ENCODE data around the gene NUMBL. TPM values are rescaled to one million over a fixed set of nuclear protein-coding genes. Genes with fewer than 3 reads are reported as not detected.
"Not testable (repeated sequence)": the region's sequence is repeated elsewhere in the genome, so short reads cannot be mapped to it uniquely, and the experiment has no call there.

NUMBL gene
- total RNA-seq, 1 donor from 2014 or later = 79.3 TPM

DNA sequence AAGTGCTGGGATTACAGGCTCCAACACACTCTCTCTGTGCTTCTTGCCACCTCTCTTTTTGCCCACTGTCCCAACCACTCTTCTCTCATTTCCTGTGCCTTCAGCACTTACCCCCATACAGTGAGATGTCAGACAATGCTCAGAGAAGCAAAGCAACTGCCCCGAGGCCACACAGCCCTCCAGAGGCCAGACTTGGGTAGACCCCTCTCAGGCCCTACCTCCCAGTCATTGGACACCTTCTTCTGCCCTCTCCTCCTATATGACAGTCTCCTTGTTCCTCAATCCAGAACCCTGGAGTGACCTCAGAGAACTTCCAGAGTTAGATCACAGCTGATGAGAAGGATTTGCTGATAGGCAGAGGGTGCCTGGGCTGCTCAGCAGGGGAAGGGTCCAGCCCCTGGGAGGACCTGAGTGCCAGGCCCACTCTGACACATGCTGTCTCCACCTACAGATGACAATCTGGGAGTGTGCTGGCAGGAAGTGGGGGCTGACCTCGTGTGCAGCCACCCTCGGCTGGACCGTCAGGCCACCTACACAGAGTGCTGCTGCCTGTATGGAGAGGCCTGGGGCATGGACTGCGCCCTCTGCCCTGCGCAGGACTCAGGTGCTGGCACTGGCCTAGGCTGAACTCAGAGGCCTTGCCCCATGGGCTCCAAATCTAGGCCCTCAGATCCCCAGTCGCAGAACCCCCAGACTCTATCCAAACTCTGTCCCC, 64.9 kb downstream of the NUMBL start:
- Histone ChIP-seq H3K36me3 (ENCODE audit: insufficient read depth, low read length) (peaks cover 11% of the 10 kb centered on the region), H3K27me3 (ENCODE audit: insufficient read depth, low read length) (no peaks in the 10 kb centered on the region), H3K27ac (ENCODE audit: low read depth, low read length) (no peak overlapping the region), H3K4me3 (ENCODE audit: insufficient read depth, low read depth, low read length) (no peak overlapping the region), H3K4me1 (ENCODE audit: insufficient read depth, low read length) (peaks cover 23% of the 10 kb centered on the region), H4K20me1 (ENCODE audit: insufficient read depth, low read length) (no peaks in the 10 kb centered on the region), H3K9ac (ENCODE audit: low read length) (no peak overlapping the region), H3K4me2 (ENCODE audit: low read length) (no peak overlapping the region), H3K79me2 (ENCODE audit: insufficient read depth, low read length) (no peaks in the 10 kb centered on the region), H2AFZ (ENCODE audit: low read depth, low read length) (no peak overlapping the region), H3K9me3 (ENCODE audit: insufficient read depth, low read depth, low read length) (no peaks in the 10 kb centered on the region)
- peaks cover 9% of the 10 kb centered on the region for H3K4me1 Mint-ChIP-seq (ENCODE audit: low read depth, unreplicated experiment)
- H3K27me3 Mint-ChIP-seq (ENCODE audit: low read depth, unreplicated experiment) = no peaks in the 10 kb centered on the region
- no peak for TF ChIP-seq EZH2 (IDR thresholded peaks at IDR 0.05; ENCODE audit: insufficient read depth, low read length)
- TF ChIP-seq, protein P1, sequence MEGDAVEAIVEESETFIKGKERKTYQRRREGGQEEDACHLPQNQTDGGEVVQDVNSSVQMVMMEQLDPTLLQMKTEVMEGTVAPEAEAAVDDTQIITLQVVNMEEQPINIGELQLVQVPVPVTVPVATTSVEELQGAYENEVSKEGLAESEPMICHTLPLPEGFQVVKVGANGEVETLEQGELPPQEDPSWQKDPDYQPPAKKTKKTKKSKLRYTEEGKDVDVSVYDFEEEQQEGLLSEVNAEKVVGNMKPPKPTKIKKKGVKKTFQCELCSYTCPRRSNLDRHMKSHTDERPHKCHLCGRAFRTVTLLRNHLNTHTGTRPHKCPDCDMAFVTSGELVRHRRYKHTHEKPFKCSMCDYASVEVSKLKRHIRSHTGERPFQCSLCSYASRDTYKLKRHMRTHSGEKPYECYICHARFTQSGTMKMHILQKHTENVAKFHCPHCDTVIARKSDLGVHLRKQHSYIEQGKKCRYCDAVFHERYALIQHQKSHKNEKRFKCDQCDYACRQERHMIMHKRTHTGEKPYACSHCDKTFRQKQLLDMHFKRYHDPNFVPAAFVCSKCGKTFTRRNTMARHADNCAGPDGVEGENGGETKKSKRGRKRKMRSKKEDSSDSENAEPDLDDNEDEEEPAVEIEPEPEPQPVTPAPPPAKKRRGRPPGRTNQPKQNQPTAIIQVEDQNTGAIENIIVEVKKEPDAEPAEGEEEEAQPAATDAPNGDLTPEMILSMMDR (IDR thresholded peaks at IDR 0.05; ENCODE audit: insufficient read depth, low read depth, low read length) = no peak
- DNase-seq (ENCODE audit: low read depth) (no peak), FAIRE-seq (no peak)
- H3K9me3 Mint-ChIP-seq (ENCODE audit: unreplicated experiment) = no peaks in the 10 kb centered on the region
- H3K4me3 Mint-ChIP-seq (ENCODE audit: unreplicated experiment) = no peak overlapping the region
- no peak overlapping the region for H3K27ac Mint-ChIP-seq (ENCODE audit: unreplicated experiment)
- peaks cover 24% of the 10 kb centered on the region for H3K36me3 Mint-ChIP-seq (ENCODE audit: low read depth, unreplicated experiment)

DNA sequence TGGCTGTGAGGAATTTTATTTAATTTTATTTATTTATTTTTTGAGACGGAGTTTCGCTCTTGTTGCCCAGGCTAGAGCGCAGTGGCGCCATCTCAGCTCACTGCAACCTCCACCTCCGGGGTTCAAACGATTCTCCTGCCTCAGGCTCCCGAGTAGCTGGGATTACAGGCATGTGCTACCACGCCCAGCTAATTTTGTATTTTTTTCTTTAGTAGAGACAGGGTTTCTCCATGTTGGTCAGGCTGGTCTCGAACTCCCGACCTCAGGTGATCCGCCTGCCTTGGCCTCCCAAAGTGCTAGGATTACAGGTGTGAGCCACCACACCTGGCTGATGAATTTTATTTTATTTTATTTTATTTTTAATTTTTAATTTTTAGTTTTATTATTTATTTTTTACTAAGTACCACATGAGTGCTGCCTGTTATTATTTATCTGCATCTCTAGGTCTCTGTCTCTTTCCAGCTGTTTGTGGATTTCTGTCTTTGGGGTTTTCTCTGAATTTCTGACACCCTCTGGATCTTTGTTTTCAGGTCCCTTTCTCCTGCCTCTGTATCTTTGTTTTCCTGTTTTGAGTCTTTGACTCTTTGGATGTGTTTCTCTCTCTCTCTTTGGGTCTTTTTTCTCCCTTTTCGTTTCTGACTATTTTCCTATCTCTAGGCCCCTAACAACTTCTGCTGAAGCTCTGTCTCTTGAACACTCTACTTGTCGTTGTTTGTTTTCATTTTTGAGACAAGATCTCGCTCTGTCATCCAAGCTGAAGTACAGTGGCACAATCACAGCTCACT, 65.9 kb downstream of the NUMBL start:
- DNase-seq (ENCODE audit: low read depth); H3K27ac Mint-ChIP-seq (ENCODE audit: unreplicated experiment); H3K9ac ChIP-seq (ENCODE audit: low read length); H3K27me3 Mint-ChIP-seq (ENCODE audit: low read depth, unreplicated experiment); H2AFZ ChIP-seq (ENCODE audit: low read depth, low read length); H3K4me1 Mint-ChIP-seq (ENCODE audit: low read depth, unreplicated experiment); H4K20me1 ChIP-seq (ENCODE audit: insufficient read depth, low read length); H3K27me3 ChIP-seq (ENCODE audit: insufficient read depth, low read length); H3K9me3 ChIP-seq (ENCODE audit: insufficient read depth, low read depth, low read length); H3K4me3 ChIP-seq (ENCODE audit: insufficient read depth, low read depth, low read length); H3K79me2 ChIP-seq (ENCODE audit: insufficient read depth, low read length); FAIRE-seq; H3K9me3 Mint-ChIP-seq (ENCODE audit: unreplicated experiment): not testable (repeated sequence)
- Histone ChIP-seq H3K4me2 (ENCODE audit: low read length) (peak overlapping the region; percentile 74), H3K36me3 (ENCODE audit: insufficient read depth, low read length) (peaks cover 16% of the 10 kb centered on the region), H3K4me1 (ENCODE audit: insufficient read depth, low read length) (peaks cover 23% of the 10 kb centered on the region), H3K27ac (ENCODE audit: low read depth, low read length) (peak overlapping the region; percentile 76)
- peaks cover 25% of the 10 kb centered on the region for H3K36me3 Mint-ChIP-seq (ENCODE audit: low read depth, unreplicated experiment)
- H3K4me3 Mint-ChIP-seq (ENCODE audit: unreplicated experiment) = peak overlapping the region; percentile 67

DNA sequence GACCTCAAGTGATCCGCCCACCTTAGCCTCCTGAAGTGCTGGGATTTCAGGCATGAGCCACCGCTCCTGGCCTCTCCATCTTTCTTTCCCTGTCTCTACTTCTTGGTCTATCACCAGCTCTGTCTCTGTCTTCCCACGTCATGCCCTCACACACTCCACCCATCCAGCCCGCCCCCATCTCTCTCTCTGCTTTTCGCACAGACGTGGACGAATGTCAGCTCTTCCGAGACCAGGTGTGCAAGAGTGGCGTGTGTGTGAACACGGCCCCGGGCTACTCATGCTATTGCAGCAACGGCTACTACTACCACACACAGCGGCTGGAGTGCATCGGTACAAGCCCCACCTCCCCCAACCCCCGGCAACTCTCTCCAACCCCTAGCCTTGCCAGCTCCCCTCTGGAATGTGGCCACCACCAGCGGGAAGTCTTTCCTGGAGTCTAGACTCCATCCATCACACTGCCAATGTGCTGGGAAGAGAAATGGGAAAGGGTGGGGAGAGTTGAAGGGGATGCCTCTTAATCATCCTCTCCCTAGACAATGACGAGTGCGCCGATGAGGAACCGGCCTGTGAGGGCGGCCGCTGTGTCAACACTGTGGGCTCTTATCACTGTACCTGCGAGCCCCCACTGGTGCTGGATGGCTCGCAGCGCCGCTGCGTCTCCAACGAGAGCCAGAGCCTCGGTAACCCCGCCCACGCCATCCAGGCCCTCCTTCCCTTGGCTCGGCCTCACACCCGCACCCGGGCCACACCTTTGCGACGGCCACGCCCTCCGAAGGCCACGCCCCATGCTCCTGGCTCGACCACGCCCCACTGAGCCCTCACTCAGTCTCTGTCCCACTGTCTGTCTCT, 66.8 kb downstream of the NUMBL start:
- FAIRE-seq = no peak
- H3K27ac Mint-ChIP-seq (ENCODE audit: unreplicated experiment) = no peak overlapping the region

More for the DNA sequence above, 66.8 kb downstream of the NUMBL start:
- TF ChIP-seq, protein P1 (IDR thresholded peaks at IDR 0.05; ENCODE audit: insufficient read depth, low read depth, low read length) = no peak
- no peak for TF ChIP-seq EZH2 (IDR thresholded peaks at IDR 0.05; ENCODE audit: insufficient read depth, low read length)
- Histone ChIP-seq H3K79me2 (ENCODE audit: insufficient read depth, low read length) (no peaks in the 10 kb centered on the region), H3K4me2 (ENCODE audit: low read length) (peak overlapping the region; percentile 74), H3K9ac (ENCODE audit: low read length) (peak overlapping the region; percentile 27), H3K4me3 (ENCODE audit: insufficient read depth, low read depth, low read length) (no peak overlapping the region), H3K36me3 (ENCODE audit: insufficient read depth, low read length) (peaks cover 25% of the 10 kb centered on the region), H2AFZ (ENCODE audit: low read depth, low read length) (no peak overlapping the region), H3K27me3 (ENCODE audit: insufficient read depth, low read length) (no peaks in the 10 kb centered on the region), H3K27ac (ENCODE audit: low read depth, low read length) (peak overlapping the region; percentile 76), H3K4me1 (ENCODE audit: insufficient read depth, low read length) (peaks cover 23% of the 10 kb centered on the region), H4K20me1 (ENCODE audit: insufficient read depth, low read length) (no peaks in the 10 kb centered on the region), H3K9me3 (ENCODE audit: insufficient read depth, low read depth, low read length) (no peaks in the 10 kb centered on the region)
- DNase-seq (ENCODE audit: low read depth) = peak; percentile 98
- H3K27me3 Mint-ChIP-seq (ENCODE audit: low read depth, unreplicated experiment) = no peaks in the 10 kb centered on the region
- H3K9me3 Mint-ChIP-seq (ENCODE audit: unreplicated experiment) = no peaks in the 10 kb centered on the region
- H3K4me1 Mint-ChIP-seq (ENCODE audit: low read depth, unreplicated experiment) = peaks cover 9% of the 10 kb centered on the region
- peak overlapping the region; percentile 36 for H3K4me3 Mint-ChIP-seq (ENCODE audit: unreplicated experiment)
- H3K36me3 Mint-ChIP-seq (ENCODE audit: low read depth, unreplicated experiment) = peaks cover 26% of the 10 kb centered on the region

All from astrocyte (in vitro differentiated cells and primary cell).